Measurements from ENCODE around the gene TMEM158.

TMEM158 gene

DNA sequence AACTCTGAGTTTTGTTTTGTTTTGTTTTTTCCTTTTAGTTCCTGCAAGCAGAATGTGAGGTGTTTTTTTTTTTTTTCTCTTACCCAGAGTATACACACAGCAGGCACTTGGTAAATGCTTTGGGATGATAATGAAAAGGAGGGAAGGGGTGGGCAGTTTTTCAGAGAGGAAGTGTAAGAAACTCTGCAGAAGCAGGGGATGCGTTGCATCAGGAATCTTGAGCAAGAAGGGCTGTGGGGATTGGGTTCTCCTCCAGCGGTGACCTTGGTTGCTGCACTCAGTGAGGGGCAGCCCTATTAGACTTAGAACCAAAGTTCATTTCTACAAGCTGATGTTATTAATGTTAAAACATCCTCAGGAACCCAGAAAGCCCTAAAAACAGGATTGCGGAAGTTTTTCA is 32.2 kb upstream of the TMEM158 start:
- Histone ChIP-seq H2AFZ (ENCODE audit: low read length, unreplicated experiment) (no peak overlapping the region), H3K36me3 (ENCODE audit: insufficient read depth, low read length) (no peaks in the 10 kb centered on the region), H3K27me3 (ENCODE audit: insufficient read depth, low read length) (peaks cover 21% of the 10 kb centered on the region; the same call in 1 of the 2 replicates)

GRCh38 chr3:45253316-45253715 is 27.2 kb upstream of the TMEM158 start:
- Histone ChIP-seq H3K36me3 (ENCODE audit: insufficient read depth, low read length) (no peaks in the 10 kb centered on the region), H3K79me2 (ENCODE audit: control insufficient read depth, insufficient read depth, low read length, unreplicated experiment) (no peaks in the 10 kb centered on the region), H3K4me1 (ENCODE audit: control insufficient read depth, insufficient read depth, low read length, unreplicated experiment) (no peaks in the 10 kb centered on the region), H2AFZ (ENCODE audit: low read length, unreplicated experiment) (no peak overlapping the region), H3K27ac (ENCODE audit: low read depth, low read length) (no peak overlapping the region), H3K4me3 (ENCODE audit: low read depth, low read length) (no peak overlapping the region), H3K27me3 (ENCODE audit: insufficient read depth, low read length) (peaks cover 3% of the 10 kb centered on the region; the same call in 1 of the 2 replicates)

More for the DNA sequence above, 32.2 kb upstream of the TMEM158 start:
- Histone ChIP-seq H3K4me1 (ENCODE audit: control insufficient read depth, insufficient read depth, low read length, unreplicated experiment) (no peaks in the 10 kb centered on the region), H3K4me3 (ENCODE audit: low read depth, low read length) (no peak overlapping the region), H3K79me2 (ENCODE audit: control insufficient read depth, insufficient read depth, low read length, unreplicated experiment) (no peaks in the 10 kb centered on the region), H3K27ac (ENCODE audit: low read depth, low read length) (no peak overlapping the region)

DNA sequence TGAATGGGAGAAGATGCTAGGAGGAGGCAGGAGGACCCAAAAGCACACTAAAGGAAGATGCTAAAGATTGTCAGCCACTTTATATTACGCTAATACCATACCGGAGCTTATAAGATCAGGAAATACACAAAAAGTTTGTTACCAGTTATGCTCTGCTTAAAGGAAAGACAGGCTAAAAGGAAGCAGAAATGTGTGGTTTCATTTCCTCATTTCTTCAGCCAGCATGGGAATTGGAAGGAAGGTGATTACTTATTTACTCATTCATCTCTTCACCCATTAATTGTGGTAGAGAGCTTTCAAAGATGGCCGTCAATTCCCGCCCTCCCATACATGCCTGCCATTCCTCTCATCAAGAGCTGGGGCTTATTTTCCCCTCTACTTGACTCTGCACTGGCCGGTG is 26.7 kb upstream of the TMEM158 start:
- no peak overlapping the region for H3K4me3 ChIP-seq (ENCODE audit: low read depth, low read length)
- no peaks in the 10 kb centered on the region for H3K79me2 ChIP-seq (ENCODE audit: control insufficient read depth, insufficient read depth, low read length, unreplicated experiment)
- H3K36me3 ChIP-seq (ENCODE audit: insufficient read depth, low read length) = no peaks in the 10 kb centered on the region
- H3K27me3 ChIP-seq (ENCODE audit: insufficient read depth, low read length) = peaks cover 2% of the 10 kb centered on the region; the same call in 1 of the 2 replicates
- H2AFZ ChIP-seq (ENCODE audit: low read length, unreplicated experiment) = no peak overlapping the region
- no peaks in the 10 kb centered on the region for H3K4me1 ChIP-seq (ENCODE audit: control insufficient read depth, insufficient read depth, low read length, unreplicated experiment)
- no peak overlapping the region for H3K27ac ChIP-seq (ENCODE audit: low read depth, low read length)

DNA sequence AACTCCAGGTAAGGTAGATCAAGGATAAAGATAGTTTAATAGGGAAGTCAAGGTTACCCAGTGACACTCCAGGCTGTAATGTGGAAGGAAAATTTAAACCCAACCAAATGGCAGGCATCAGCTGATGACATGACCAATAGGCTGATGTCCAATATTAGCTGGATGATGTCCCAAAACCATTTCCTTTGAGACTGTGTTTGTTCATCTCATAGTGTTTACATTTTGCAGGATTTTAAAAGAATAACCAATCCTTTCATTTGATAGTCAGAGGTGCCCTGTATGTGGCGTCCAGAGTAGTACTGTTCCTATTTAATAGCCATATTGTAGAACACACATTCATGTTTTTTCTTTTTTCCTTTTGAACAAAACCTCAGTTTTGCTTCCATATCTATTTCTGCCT is 23.3 kb upstream of the TMEM158 start:
- Histone ChIP-seq H3K4me1 (ENCODE audit: control insufficient read depth, insufficient read depth, low read length, unreplicated experiment) (no peaks in the 10 kb centered on the region), H3K27ac (ENCODE audit: low read depth, low read length) (no peak overlapping the region), H3K27me3 (ENCODE audit: insufficient read depth, low read length) (peaks cover 3% of the 10 kb centered on the region; the same call in 1 of the 2 replicates), H2AFZ (ENCODE audit: low read length, unreplicated experiment) (no peak overlapping the region), H3K4me3 (ENCODE audit: low read depth, low read length) (no peak overlapping the region), H3K36me3 (ENCODE audit: insufficient read depth, low read length) (no peaks in the 10 kb centered on the region), H3K79me2 (ENCODE audit: control insufficient read depth, insufficient read depth, low read length, unreplicated experiment) (no peaks in the 10 kb centered on the region)

DNA sequence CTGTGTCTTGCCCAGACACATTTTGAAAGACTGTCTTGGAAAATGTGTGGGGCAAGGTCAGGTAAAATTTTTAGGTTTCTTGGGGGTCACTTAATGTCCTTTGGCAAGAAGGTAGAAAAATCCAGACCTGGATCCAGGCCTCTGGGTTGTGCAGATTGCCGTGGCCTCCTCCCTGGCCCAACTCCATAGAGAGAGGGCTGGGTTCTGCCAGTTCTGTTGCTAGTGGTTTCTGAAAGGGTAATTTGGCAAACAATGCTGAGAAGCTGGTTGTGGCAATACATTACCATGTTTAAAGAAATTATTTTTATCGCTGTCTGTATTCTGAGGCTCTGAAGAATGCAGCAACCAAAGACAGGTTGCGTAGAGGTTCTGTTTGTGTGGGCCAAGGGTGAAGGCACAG is 20.2 kb upstream of the TMEM158 start:
- no peaks in the 10 kb centered on the region for H3K36me3 ChIP-seq (ENCODE audit: insufficient read depth, low read length)
- no peaks in the 10 kb centered on the region for H3K4me1 ChIP-seq (ENCODE audit: control insufficient read depth, insufficient read depth, low read length, unreplicated experiment)
- no peak overlapping the region for H3K27ac ChIP-seq (ENCODE audit: low read depth, low read length)
- no peak overlapping the region for H2AFZ ChIP-seq (ENCODE audit: low read length, unreplicated experiment)
- peaks cover 6% of the 10 kb centered on the region for H3K27me3 ChIP-seq (ENCODE audit: insufficient read depth, low read length)
- no peaks in the 10 kb centered on the region for H3K79me2 ChIP-seq (ENCODE audit: control insufficient read depth, insufficient read depth, low read length, unreplicated experiment)
- no peak overlapping the region for H3K4me3 ChIP-seq (ENCODE audit: low read depth, low read length)

DNA sequence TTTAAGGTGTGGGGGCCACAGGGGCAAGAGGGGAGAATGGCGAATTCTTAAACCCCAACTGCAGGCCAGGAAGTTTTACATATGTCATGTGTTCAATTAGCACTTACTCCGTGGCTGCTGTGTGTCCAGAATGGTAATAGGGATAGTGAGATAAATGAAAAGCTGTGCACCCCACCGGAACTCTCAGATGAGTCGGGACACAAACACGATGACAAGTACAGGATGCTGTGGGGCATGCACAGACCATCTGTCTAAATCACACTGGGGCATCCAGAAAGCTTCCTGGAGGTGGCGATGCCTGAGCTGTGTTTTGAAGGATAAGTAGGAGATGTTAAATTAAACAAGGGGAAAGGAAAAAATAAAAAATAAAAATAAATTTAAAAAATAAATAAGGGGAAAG is 18.3 kb upstream of the TMEM158 start:
- peaks cover 23% of the 10 kb centered on the region for H3K27me3 ChIP-seq (ENCODE audit: insufficient read depth, low read length)
- H3K27ac ChIP-seq (ENCODE audit: low read depth, low read length) = no peak overlapping the region
- H3K79me2 ChIP-seq (ENCODE audit: control insufficient read depth, insufficient read depth, low read length, unreplicated experiment) = no peaks in the 10 kb centered on the region
- no peaks in the 10 kb centered on the region for H3K4me1 ChIP-seq (ENCODE audit: control insufficient read depth, insufficient read depth, low read length, unreplicated experiment)
- no peaks in the 10 kb centered on the region for H3K36me3 ChIP-seq (ENCODE audit: insufficient read depth, low read length)
- H2AFZ ChIP-seq (ENCODE audit: low read length, unreplicated experiment) = no peak overlapping the region
- no peak overlapping the region for H3K4me3 ChIP-seq (ENCODE audit: low read depth, low read length)

GRCh38 chr3:45241206-45241605 is 15.1 kb upstream of the TMEM158 start:
- Histone ChIP-seq H3K36me3 (ENCODE audit: insufficient read depth, low read length) (no peaks in the 10 kb centered on the region), H3K27ac (ENCODE audit: low read depth, low read length) (no peak overlapping the region), H3K79me2 (ENCODE audit: control insufficient read depth, insufficient read depth, low read length, unreplicated experiment) (no peaks in the 10 kb centered on the region), H3K4me3 (ENCODE audit: low read depth, low read length) (no peak overlapping the region), H3K27me3 (ENCODE audit: insufficient read depth, low read length) (peaks cover 29% of the 10 kb centered on the region), H2AFZ (ENCODE audit: low read length, unreplicated experiment) (no peak overlapping the region), H3K4me1 (ENCODE audit: control insufficient read depth, insufficient read depth, low read length, unreplicated experiment) (no peaks in the 10 kb centered on the region)

DNA sequence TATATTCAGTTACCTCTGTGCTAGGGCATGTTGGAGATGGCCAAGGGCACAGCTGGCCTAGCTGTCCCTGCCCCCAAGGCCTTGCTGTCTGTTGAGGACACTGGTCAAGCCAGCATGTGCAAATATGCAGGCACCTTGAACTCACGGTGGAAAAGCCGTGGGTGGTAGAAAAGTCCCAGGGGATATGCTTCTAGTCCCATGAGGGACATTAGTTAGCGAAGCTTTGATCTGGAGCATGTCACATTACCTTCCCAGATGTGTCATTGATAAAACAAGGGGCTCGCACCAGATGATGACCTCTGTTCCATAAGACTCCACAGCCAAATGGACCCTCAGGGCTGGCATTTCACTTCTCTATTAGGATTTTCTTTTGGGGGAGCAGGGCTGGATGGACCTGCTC is 14.2 kb upstream of the TMEM158 start:
- Histone ChIP-seq H3K27me3 (ENCODE audit: insufficient read depth, low read length) (peaks cover 29% of the 10 kb centered on the region), H3K4me1 (ENCODE audit: control insufficient read depth, insufficient read depth, low read length, unreplicated experiment) (no peaks in the 10 kb centered on the region), H3K27ac (ENCODE audit: low read depth, low read length) (no peak overlapping the region), H3K79me2 (ENCODE audit: control insufficient read depth, insufficient read depth, low read length, unreplicated experiment) (no peaks in the 10 kb centered on the region), H3K4me3 (ENCODE audit: low read depth, low read length) (no peak overlapping the region), H2AFZ (ENCODE audit: low read length, unreplicated experiment) (no peak overlapping the region), H3K36me3 (ENCODE audit: insufficient read depth, low read length) (no peaks in the 10 kb centered on the region)

- H2AFZ ChIP-seq (ENCODE audit: low read length, unreplicated experiment) = no peak overlapping the region
- H3K79me2 ChIP-seq (ENCODE audit: control insufficient read depth, insufficient read depth, low read length, unreplicated experiment) = no peaks in the 10 kb centered on the region
- H3K36me3 ChIP-seq (ENCODE audit: insufficient read depth, low read length) = no peaks in the 10 kb centered on the region
- no peaks in the 10 kb centered on the region for H3K4me1 ChIP-seq (ENCODE audit: control insufficient read depth, insufficient read depth, low read length, unreplicated experiment)
- no peak overlapping the region for H3K4me3 ChIP-seq (ENCODE audit: low read depth, low read length)
- peaks cover 26% of the 10 kb centered on the region for H3K27me3 ChIP-seq (ENCODE audit: insufficient read depth, low read length)
- H3K27ac ChIP-seq (ENCODE audit: low read depth, low read length) = no peak overlapping the region
Observed at GRCh38 chr3:45239254-45239653, 13.2 kb upstream of the TMEM158 start.

DNA sequence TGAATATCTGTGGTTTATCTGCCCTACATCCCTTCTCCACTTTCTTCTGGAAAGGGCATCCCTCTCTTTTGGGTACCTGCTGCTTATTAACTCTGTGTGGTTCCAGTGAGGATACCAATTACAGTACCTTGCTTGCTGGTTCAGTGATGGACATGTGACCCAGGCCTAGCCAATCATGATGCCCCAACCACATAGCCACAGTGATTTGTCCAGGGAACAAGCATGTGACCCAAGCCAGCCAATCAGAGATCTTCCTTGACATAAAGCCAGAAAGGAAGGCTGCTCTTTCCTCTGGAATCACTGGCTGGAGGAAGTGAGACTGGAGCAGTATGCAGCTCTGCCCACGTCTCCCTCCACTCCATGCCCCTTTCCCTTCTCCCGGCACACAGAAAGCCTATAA is 10.9 kb upstream of the TMEM158 start:
- H3K4me3 ChIP-seq (ENCODE audit: low read depth, low read length) = no peak overlapping the region
- no peak overlapping the region for H3K27ac ChIP-seq (ENCODE audit: low read depth, low read length)
- H2AFZ ChIP-seq (ENCODE audit: low read length, unreplicated experiment) = no peak overlapping the region
- no peaks in the 10 kb centered on the region for H3K4me1 ChIP-seq (ENCODE audit: control insufficient read depth, insufficient read depth, low read length, unreplicated experiment)
- H3K36me3 ChIP-seq (ENCODE audit: insufficient read depth, low read length) = no peaks in the 10 kb centered on the region
- H3K79me2 ChIP-seq (ENCODE audit: control insufficient read depth, insufficient read depth, low read length, unreplicated experiment) = no peaks in the 10 kb centered on the region
- peaks cover 35% of the 10 kb centered on the region for H3K27me3 ChIP-seq (ENCODE audit: insufficient read depth, low read length)

DNA sequence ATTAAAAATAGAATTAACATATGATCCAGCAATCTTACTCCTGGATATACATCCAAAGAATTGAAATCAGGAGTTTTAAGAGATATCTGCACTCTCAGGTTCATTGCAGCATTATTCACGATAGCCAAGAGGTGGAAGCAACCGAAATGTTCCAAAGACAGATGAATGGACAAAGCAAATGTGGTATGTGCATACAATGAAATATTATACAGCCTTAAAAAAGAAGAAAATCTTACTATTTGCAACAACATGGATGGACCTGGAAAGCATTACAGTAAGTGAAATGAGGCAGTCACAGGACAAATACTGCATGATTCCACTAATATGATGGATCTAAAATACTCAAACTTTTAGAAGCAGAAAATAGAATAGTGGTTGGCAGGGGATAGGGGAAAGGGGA is 9.3 kb upstream of the TMEM158 start:
- Histone ChIP-seq H3K79me2 (ENCODE audit: control insufficient read depth, insufficient read depth, low read length, unreplicated experiment) (no peaks in the 10 kb centered on the region), H3K36me3 (ENCODE audit: insufficient read depth, low read length) (no peaks in the 10 kb centered on the region), H3K27me3 (ENCODE audit: insufficient read depth, low read length) (peaks cover 34% of the 10 kb centered on the region), H3K27ac (ENCODE audit: low read depth, low read length) (no peak overlapping the region), H3K4me1 (ENCODE audit: control insufficient read depth, insufficient read depth, low read length, unreplicated experiment) (no peaks in the 10 kb centered on the region), H3K4me3 (ENCODE audit: low read depth, low read length) (no peak overlapping the region), H2AFZ (ENCODE audit: low read length, unreplicated experiment) (no peak overlapping the region)

Measured in ACC112 (cell line).